Fibroblast of the aortic adventitia (primary cell): ENCODE measurements around the gene SWAP70. TPM values are rescaled to one million over a fixed set of nuclear protein-coding genes. Genes with fewer than 3 reads are reported as not detected.

ENCODE experiments used
- DNase-seq: peaks from one replicate; pipeline ENCODE4 v3.0.0-alpha.2; 2010; ENCODE audit warnings: low read depth
- H3K4me3 ChIP-seq: 2 replicates; pipeline ENCODE4 v1.5.1; 2011; ENCODE audit warnings: low read depth, mild to moderate bottlenecking, control low read depth, low read length, moderate library complexity
- total RNA-seq: library from RNA; depleted of rRNA; stranded (reverse); fragments of >200 nt; gene quantifications from 2 replicates; pipeline ENCODE4 v1.2.3, GENCODE V29; 2012; ENCODE audit warnings: low replicate concordance
- TF ChIP-seq, protein P1 (sequence below): IDR thresholded peaks from 2 replicates; pipeline ENCODE4 v1.5.1; 2011; ENCODE audit warnings: mild to moderate bottlenecking, low read length, control low read depth, inconsistent platforms; ENCODE audit not compliant: insufficient read depth

The SWAP70 gene
- total RNA-seq, 1 donor, result 44.4 TPM

DNA sequence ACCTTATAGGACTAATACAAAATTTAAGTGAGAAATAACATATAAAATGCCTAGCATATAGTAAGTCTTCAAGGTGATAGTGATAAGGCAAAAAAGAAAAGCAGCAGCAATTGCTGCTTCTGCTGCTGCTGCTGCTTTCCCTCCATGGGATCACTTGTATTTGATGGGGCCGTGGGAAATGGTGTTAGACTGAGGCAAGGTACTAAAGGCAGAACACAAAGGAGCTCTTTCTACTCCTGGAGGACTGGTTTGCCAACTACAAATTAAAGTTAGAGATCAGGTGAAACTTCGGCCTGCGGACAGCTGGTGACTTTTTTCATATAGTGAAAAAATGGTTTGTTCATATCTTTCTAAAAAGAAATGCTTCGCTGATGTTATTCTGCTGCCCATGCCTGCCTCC is 46.3 kb downstream of the SWAP70 start:
- TF ChIP-seq, protein P1, sequence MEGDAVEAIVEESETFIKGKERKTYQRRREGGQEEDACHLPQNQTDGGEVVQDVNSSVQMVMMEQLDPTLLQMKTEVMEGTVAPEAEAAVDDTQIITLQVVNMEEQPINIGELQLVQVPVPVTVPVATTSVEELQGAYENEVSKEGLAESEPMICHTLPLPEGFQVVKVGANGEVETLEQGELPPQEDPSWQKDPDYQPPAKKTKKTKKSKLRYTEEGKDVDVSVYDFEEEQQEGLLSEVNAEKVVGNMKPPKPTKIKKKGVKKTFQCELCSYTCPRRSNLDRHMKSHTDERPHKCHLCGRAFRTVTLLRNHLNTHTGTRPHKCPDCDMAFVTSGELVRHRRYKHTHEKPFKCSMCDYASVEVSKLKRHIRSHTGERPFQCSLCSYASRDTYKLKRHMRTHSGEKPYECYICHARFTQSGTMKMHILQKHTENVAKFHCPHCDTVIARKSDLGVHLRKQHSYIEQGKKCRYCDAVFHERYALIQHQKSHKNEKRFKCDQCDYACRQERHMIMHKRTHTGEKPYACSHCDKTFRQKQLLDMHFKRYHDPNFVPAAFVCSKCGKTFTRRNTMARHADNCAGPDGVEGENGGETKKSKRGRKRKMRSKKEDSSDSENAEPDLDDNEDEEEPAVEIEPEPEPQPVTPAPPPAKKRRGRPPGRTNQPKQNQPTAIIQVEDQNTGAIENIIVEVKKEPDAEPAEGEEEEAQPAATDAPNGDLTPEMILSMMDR, result no peak

DNA sequence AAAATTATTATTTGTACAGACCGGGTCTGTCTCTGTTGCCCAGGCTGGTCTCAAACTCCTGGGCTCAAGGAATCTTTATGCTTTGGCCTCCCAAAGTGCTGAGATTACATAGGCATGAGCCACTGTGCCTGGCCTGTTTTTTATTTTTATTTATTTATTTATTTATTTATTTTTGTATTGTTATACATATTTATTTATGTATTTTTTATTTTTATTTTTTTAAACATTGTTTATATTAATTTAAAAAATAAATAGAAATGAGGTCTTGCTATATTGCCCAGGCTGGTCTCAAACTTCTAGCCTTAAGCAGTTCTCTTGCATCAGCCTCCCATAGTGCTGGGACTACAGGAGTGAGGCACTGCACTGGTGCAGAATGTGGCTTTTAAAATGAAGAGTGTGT is 47.0 kb downstream of the SWAP70 start:
- no peak overlapping the region for H3K4me3 ChIP-seq
- TF ChIP-seq, protein P1, result no peak
- no peak for DNase-seq

More for the DNA sequence above, 46.3 kb downstream of the SWAP70 start:
- DNase-seq, result no peak
- no peak overlapping the region for H3K4me3 ChIP-seq

DNA sequence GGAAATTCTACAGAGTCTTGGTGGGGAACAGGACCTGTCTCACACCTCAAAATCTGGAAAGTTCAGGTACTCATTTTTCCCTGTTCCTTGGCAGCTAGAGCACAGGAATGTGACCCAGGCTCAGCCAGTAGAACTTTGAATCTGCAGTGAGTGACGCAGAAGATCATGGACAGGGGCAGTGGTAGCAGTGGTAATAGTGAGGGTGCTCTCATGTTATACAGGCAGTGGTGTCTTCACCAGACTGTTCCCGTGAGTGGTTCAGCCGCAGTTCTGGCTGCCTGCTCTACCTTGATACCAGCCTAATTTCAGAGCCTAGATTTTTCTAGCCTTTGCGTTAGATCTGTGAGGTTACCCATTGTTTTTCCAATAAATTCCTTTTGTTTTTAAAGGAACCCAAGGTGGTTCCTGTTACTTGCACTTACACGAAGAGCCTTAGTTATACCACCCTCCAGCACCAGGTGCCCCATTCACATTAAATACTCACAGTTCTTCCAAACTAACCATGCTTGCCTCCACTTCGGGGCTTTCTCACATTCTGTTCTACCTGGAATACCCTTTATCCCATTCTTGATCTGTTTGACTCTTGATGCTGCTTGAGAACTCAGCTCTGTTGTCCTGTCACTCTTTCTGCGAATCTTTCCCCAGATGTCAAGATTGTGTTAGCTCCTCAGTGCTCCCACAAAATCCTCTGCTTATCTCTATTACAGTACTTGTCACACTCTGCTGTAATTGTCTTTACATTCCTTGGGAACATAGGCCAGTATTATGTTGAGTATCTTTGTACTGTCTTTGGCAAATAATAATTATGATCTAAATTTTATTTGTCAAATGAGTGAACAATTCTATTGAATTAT is 47.8 kb downstream of the SWAP70 start:
- TF ChIP-seq, protein P1, result no peak
- H3K4me3 ChIP-seq, result no peak overlapping the region
- no peak for DNase-seq

DNA sequence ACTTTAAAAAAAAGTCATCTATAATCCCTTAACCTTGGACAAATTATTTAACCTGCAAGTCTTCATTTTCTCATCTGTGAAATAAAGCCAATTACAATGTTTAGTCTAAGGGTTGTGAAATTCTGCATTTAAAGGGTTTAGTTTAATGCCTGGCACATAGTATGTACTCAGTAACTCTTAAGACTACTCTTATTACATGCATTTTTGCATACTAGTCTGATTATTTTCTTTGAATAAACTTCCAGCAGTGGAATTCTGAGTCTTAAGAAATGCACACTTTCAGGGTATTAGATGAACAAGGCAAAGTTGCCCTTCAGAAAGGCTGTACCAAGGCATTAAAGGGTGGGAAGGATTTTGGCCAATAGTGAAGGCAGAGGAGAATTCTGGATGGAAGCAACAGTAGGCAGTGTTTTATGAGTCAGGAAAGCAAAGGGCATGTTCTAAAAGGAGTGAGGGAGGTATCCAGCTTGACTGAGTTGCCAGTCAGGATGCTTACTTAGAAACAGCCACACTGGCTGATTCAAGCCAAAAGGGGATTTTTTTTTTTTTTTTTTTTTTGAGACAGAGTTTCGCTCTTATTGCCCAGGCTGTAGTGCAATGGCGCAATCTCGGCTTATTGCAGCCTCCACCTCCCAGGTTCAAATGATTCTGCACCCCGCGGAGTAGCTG is 50.5 kb downstream of the SWAP70 start:
- TF ChIP-seq, protein P1, result no peak
- DNase-seq, result peak; percentile 59
- no peak overlapping the region for H3K4me3 ChIP-seq

DNA sequence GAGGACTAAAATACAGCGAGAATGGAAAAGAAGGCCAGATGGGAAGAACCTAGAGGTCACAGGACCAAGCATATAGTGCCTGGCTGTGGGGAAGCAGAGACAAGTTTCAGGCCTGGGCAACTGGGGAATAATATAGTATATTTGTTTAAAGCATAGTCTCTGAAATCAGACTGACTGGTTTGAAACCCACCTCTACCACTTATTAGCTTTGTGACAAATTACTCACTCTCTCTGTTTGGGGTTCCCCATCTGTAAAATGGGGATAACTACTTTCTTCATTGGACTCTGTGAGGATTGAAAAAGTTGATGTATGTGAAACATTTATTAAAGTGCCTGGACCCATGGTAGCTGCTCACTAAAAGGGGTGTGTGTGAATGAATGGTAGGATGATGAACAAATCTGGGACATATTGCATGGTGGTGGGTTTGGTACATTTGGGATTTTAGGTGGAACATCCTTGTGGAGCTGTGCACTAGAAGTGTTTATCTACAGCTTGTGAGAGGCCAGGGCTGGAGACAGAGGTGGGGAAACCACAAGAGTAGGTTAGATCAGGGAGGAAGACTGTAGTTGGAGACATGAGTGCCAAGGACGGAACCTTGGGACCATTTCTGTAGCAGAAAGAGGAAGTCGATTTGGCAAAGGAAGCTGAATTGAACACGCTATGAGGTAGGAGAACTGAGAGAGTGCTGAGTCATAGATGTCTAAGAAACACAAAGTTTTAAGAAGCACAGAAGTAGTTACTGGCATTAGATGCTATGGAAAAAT is 52.6 kb downstream of the SWAP70 start:
- TF ChIP-seq, protein P1, result no peak
- no peak overlapping the region for H3K4me3 ChIP-seq
- DNase-seq, result peak; percentile 94

DNA sequence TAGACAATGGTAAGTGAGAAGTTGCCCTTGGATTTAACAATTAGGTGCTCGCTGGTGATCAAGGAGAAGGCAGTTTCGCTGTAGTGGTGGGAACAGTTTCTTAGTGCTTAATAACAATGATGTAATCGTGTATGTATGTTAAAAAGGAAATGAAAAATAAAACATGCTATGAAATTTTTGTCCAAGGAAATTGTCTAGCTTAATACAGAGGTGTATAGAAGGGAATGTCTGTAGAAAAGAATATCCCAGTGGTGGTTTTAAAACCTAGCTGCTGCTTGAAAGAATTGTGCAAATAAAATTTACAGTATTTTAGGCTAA is 53.1 kb downstream of the SWAP70 start:
- H3K4me3 ChIP-seq, result no peak overlapping the region
- no peak for DNase-seq
- TF ChIP-seq, protein P1, result no peak
